Fibroblast of pulmonary artery (primary cell): ENCODE measurements around the gene FBXO30.

Source experiments
- DNase-seq: peaks from one replicate; pipeline ENCODE4 v3.0.0-alpha.2; 2010; ENCODE audit warnings: low read depth
- H3K4me3 ChIP-seq: replicated peaks from 2 replicates; pipeline ENCODE4 v1.5.1; 2011; ENCODE audit warnings: low read depth, mild to moderate bottlenecking, control low read depth, low read length, moderate library complexity
- TF ChIP-seq, protein P1 (sequence below): IDR thresholded peaks from 2 replicates; pipeline ENCODE4 v1.5.1; 2011; ENCODE audit warnings: mild to moderate bottlenecking, control low read depth, low read length, inconsistent platforms; ENCODE audit errors: missing control alignments

The FBXO30 gene

DNA sequence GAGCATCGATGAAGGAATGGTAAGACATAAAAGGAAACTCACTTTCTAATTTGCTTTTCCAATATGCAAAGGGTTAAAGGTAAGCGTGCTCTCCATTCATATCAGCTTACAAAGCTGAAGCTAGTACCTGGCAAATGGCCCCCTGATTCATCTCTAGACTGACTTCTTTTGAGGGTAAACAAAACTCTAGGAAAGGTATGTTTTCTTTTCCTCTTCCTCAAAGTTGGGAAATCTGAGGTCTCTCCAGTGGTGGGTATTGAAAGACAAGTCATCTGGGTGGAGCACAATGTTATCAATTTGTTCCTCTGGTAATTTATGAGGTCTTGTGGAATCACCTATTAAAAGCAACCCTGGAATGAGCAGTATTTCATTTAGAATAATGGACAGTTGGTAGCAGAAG, 7.9 kb upstream of the FBXO30 start:
- TF ChIP-seq, protein P1, sequence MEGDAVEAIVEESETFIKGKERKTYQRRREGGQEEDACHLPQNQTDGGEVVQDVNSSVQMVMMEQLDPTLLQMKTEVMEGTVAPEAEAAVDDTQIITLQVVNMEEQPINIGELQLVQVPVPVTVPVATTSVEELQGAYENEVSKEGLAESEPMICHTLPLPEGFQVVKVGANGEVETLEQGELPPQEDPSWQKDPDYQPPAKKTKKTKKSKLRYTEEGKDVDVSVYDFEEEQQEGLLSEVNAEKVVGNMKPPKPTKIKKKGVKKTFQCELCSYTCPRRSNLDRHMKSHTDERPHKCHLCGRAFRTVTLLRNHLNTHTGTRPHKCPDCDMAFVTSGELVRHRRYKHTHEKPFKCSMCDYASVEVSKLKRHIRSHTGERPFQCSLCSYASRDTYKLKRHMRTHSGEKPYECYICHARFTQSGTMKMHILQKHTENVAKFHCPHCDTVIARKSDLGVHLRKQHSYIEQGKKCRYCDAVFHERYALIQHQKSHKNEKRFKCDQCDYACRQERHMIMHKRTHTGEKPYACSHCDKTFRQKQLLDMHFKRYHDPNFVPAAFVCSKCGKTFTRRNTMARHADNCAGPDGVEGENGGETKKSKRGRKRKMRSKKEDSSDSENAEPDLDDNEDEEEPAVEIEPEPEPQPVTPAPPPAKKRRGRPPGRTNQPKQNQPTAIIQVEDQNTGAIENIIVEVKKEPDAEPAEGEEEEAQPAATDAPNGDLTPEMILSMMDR: no peak
- DNase-seq: no peak
- H3K4me3 ChIP-seq: no peak overlapping the region

DNA sequence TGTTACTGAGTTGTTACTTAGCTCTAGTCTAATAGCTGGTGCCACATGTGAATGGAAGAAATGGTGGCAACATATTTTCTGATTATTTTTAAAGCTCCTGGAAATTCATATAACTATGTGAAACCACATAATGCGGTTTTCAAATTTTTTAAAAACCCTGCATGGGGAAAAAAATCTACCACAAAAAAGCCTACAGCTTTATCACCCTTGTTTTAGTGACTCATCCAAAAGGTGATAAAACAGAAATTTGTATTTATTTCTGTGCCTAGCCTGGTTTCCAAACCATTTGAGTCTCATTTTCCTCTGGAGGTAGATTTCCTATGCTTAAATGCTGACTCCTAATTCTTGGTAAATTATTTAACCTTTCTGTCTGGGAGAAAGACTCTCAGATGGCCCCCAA, 5.4 kb upstream of the FBXO30 start:
- H3K4me3 ChIP-seq: no peak overlapping the region
- DNase-seq: no peak
- TF ChIP-seq, protein P1: no peak

DNA sequence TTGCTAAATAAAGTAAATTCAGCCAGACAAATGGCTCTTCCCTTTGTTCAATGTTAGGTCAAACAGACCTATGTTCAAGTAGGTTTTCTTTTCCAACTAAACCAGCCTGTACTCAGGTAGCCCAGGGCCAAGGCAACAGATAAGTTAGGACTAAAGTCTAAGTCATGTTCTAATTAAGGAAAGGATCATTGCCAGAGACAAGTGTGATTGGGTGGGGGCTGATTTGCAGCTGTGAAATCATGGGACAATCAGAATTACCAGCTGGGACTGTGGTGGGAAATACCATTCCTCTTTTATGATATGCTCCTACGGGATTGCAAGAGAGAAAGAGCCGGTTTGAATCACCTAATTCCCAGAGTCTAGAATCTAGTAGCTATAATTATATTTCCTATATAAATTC, 4.2 kb upstream of the FBXO30 start:
- no peak overlapping the region for H3K4me3 ChIP-seq
- TF ChIP-seq, protein P1: no peak
- DNase-seq: no peak

DNA sequence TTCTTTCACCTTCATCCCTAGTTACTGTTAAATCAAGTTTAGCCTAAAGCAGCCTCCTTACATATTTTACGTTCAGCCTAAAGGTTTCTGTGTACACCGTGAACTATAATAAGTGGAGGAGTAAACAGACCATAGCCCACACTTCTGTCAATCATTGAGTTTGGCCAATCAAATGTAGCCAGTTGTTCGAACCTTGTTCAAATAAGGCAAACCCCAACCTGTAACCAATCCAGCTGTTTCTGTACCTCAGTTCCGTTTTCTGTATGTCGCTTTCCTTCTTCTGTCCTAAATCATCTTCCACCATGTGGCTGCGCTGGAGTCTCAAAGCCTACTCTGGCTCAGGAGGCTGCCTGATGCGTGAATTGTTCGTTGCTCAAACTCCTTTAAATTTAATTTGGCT, 1.8 kb upstream of the FBXO30 start:
- H3K4me3 ChIP-seq: no peak overlapping the region
- TF ChIP-seq, protein P1: no peak
- DNase-seq: no peak

DNA sequence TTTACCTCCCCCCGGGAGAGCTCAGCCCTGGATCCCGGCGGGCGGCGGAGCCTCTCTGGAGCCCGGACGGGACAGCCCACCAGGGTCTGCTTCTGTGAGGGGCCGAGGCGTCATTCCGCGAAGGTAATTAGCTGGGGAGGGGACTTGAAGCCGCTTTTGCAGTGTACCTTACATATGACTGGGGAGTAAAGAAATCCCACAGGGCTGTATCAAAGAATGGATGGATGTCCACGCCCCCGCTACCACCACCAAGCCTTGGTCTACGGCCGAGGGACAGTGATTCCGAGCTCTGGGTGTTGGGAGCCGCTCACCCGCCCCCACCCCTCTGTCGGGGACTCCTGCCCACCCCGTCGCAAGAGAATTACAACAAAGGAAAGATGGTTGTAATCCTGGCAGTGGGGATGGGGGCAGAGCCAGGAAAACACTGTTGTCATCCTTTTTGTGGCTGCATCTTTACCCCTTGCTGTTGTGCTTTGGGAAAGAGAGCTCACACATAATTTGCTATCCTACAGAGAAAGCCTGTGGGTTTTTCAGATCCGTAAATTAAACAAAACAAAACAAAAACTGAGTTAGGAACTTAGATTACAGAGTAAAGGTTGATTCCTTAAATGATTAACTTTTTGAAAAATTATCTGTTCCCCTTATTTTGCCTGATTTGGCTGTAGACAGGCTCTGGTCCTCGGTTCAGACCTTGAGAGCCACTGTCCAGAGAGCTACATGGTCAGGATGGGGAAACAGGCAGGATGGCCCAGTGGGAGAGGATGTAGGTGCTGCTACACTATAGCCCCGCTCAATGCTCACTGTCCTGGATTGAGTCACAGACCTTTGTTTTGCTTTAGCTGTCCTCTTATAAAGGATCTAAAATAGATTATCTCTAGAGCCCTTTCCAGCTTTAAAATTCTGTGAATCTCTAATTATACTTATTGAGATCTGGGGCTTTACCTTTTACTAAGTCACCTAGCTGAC, 997 bp upstream of the FBXO30 start:
- TF ChIP-seq, protein P1: no peak
- DNase-seq: no peak
- H3K4me3 ChIP-seq: peak overlapping the region; percentile 84

DNA sequence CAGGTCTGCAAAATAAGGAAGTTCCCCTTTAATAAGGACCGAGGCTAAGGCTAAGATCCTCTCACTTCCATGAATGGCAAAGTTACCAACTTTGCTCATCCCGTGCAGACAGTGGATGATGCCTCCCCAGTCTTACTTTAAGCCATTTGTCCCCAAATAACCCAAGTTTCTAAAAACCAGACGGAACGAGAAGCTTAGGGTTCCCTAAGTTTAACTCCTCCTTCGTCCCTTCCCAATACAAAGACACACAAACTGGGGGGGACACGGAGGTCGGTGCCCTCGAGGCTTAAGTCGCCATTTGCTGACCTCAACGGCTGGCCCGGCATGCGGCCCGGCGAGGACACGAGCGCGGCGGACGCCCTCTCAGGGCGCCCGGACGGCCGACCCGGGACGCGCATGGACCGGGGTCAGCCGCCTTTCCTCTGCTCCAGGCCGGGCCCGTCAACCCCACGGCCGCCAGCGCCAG, 527 bp downstream of the FBXO30 start:
- DNase-seq: no peak
- TF ChIP-seq, protein P1: no peak
- peak overlapping the region; percentile 84 for H3K4me3 ChIP-seq
